ENCODE data around the gene ZC3HAV1. TPM values are rescaled to one million over a fixed set of nuclear protein-coding genes. Genes with fewer than 3 reads are reported as not detected.

The ZC3HAV1 gene
- total and polyA plus RNA-seq, 9 of the 15 experiments (the other 6 are each of a cell fraction or from before 2014, with no cell fraction given), result 11.9 to 40.5 (median 23.9) TPM

DNA sequence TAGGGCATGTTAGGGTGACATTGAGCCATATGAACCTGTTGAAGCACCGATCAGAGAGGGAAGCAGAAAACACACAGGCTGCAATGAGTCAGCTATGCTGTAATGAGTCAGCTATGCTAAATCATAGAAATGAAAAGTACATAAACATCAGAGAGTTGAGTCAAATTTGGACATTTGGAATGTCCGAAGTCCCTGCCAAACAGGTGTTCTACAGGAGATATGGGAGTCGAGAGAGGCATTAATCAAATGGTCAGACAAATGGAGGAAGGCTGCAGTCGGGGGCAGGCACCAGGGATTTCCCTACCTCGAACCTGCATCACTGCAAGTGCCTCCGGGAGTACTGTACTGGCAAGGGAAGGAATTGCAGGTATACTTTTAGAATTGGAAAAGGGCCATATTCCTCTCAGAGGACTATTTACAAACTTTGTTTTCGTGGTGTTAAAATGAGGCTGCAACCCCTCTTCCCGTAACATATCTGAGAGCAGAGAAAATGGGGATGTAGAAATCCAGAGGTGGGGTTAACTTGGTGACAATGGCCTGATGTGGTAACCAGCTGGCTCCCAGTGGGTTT is 8.8 kb upstream of the ZC3HAV1 start (continued):
- TF ChIP-seq, protein P1, sequence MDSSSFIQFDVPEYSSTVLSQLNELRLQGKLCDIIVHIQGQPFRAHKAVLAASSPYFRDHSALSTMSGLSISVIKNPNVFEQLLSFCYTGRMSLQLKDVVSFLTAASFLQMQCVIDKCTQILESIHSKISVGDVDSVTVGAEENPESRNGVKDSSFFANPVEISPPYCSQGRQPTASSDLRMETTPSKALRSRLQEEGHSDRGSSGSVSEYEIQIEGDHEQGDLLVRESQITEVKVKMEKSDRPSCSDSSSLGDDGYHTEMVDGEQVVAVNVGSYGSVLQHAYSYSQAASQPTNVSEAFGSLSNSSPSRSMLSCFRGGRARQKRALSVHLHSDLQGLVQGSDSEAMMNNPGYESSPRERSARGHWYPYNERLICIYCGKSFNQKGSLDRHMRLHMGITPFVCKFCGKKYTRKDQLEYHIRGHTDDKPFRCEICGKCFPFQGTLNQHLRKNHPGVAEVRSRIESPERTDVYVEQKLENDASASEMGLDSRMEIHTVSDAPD (CRISPR knock-in tag; IDR thresholded peaks at IDR 0.05), result no peak
- TF ChIP-seq ATF1 (CRISPR knock-in tag; IDR thresholded peaks at IDR 0.05) (no peak), ATF1 (tag; IDR thresholded peaks at IDR 0.05) (no peak), HLTF (IDR thresholded peaks at IDR 0.05) (peak; percentile 4; the same call in 1 of the 2 replicates), ZNF780A (CRISPR knock-in tag; IDR thresholded peaks at IDR 0.05) (no peak), ZNF253 (CRISPR knock-in tag; conservative IDR thresholded peaks at IDR 0.05) (no peak), ZZZ3 (IDR thresholded peaks at IDR 0.05) (no peak), POLR2G (IDR thresholded peaks at IDR 0.05; ENCODE audit: low read depth, low read length) (no peak), CC2D1A (IDR thresholded peaks at IDR 0.05) (peak; percentile 85), TARDBP (IDR thresholded peaks at IDR 0.05) (no peak; the same call in 1 of the 2 replicates), TAF15 (IDR thresholded peaks at IDR 0.05; ENCODE audit: low read depth, low read length) (no peak), GATAD2A (IDR thresholded peaks at IDR 0.05) (0 out of 2 replicates have a peak, but pooled peaks have one; percentile 11), ZNF3 (CRISPR knock-in tag; IDR thresholded peaks at IDR 0.05) (no peak), HDAC8 (tag; IDR thresholded peaks at IDR 0.05) (peak; percentile 54; the same call in 1 of the 2 replicates), E4F1 (CRISPR knock-in tag; IDR thresholded peaks at IDR 0.05; ENCODE audit: borderline replicate concordance) (no peak), SAFB2 (IDR thresholded peaks at IDR 0.05; ENCODE audit: borderline replicate concordance, low read depth, low read length, severe bottlenecking) (no peak), ASH1L (IDR thresholded peaks at IDR 0.05; ENCODE audit: borderline replicate concordance, low read depth, partially characterized antibody) (no peak), FOXP1 (CRISPR knock-in tag; IDR thresholded peaks at IDR 0.05) (no peak), ZNF511 (CRISPR knock-in tag; IDR thresholded peaks at IDR 0.05) (0 out of 2 replicates have a peak, but pooled peaks have one; percentile 15), CEBPG (CRISPR knock-in tag; IDR thresholded peaks at IDR 0.05) (no peak), CEBPG (tag; conservative IDR thresholded peaks at IDR 0.05 in 1 of 2, IDR thresholded peaks at IDR 0.05 in 1 of 2) (peak in 1 of 2 experiments; percentile 54; a peak in 2 of 4 replicates), ZNF717 (CRISPR knock-in tag; IDR thresholded peaks at IDR 0.05) (no peak), HNRNPLL (IDR thresholded peaks at IDR 0.05; ENCODE audit: low read depth, low read length, poor library complexity, severe bottlenecking) (no peak), ELF2 (CRISPR knock-in tag; IDR thresholded peaks at IDR 0.05) (no peak)
- TF ChIP-seq, protein P2, sequence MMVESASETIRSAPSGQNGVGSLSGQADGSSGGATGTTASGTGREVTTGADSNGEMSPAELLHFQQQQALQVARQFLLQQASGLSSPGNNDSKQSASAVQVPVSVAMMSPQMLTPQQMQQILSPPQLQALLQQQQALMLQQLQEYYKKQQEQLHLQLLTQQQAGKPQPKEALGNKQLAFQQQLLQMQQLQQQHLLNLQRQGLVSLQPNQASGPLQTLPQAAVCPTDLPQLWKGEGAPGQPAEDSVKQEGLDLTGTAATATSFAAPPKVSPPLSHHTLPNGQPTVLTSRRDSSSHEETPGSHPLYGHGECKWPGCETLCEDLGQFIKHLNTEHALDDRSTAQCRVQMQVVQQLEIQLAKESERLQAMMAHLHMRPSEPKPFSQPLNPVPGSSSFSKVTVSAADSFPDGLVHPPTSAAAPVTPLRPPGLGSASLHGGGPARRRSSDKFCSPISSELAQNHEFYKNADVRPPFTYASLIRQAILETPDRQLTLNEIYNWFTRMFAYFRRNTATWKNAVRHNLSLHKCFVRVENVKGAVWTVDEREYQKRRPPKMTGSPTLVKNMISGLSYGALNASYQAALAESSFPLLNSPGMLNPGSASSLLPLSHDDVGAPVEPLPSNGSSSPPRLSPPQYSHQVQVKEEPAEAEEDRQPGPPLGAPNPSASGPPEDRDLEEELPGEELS (CRISPR knock-in tag; IDR thresholded peaks at IDR 0.05; ENCODE audit: borderline replicate concordance), result no peak

Measured in K562 (cell line).